Naive thymus-derived CD4-positive, alpha-beta T cell (primary cell): ENCODE measurements around the gene SNHG17. TPM values are rescaled to one million over a fixed set of nuclear protein-coding genes. Genes with fewer than 3 reads are reported as not detected.

Source experiments
- ATAC-seq: fragments of 150-1000 bp; cut with Tn5 transposase; 2 replicates; pipeline ENCODE4 v1.10.0; 2021; ENCODE audit warnings: mild to moderate bottlenecking, moderate library complexity
- CTCF ChIA-PET: fragments of 350-600 bp; sonication (Branson Sonifier 250); formaldehyde crosslinking; loops from one replicate; lab custom pipeline; 2021; ENCODE audit warnings: antibody characterized with exemption; lab: Charles Lee
- POLR2A ChIA-PET: fragments of 350-600 bp; sonication (Branson Sonifier 250); formaldehyde crosslinking; loops from one replicate; lab custom pipeline; 2021; ENCODE audit warnings: antibody characterized with exemption, inconsistent platforms; lab: Charles Lee
- DNase-seq, 9 donors: peaks; one replicate each; pipeline versions ENCODE4 v3.0.0 to v3.0.0-alpha.2; 2020 to 2022; ENCODE audit warnings: mixed read lengths in 1 of 9
- H3K27ac ChIP-seq: one replicate; pipeline ENCODE4 v1.7.0; 2013; ENCODE audit warnings: mild to moderate bottlenecking, low read depth, low read length, moderate library complexity
- H3K27me3 ChIP-seq, 2 donors: one replicate each; pipeline ENCODE4 v1.7.0; 2013; ENCODE audit warnings: low read length in 2 of 2, mild to moderate bottlenecking in 2 of 2, moderate library complexity in 2 of 2; ENCODE audit not compliant: control insufficient read depth in 2 of 2, insufficient read depth in 2 of 2
- H3K36me3 ChIP-seq, 3 experiments: 1 replicate in 2 of 3; 2 replicates in 1 of 3; pipeline ENCODE4 v1.7.0; 2013; ENCODE audit warnings: low read length in 3 of 3, mild to moderate bottlenecking in 3 of 3, moderate library complexity in 1 of 3; ENCODE audit not compliant: insufficient read depth in 3 of 3, control insufficient read depth in 2 of 3
- H3K4me1 ChIP-seq, 2 donors: one replicate each; pipeline ENCODE4 v1.7.0; 2013; ENCODE audit warnings: low read length in 2 of 2, mild to moderate bottlenecking in 2 of 2, moderate library complexity in 1 of 2; ENCODE audit not compliant: control insufficient read depth in 2 of 2, insufficient read depth in 2 of 2
- H3K4me3 ChIP-seq: 2 replicates; pipeline ENCODE4 v1.7.0; 2013; ENCODE audit warnings: mild to moderate bottlenecking, low read length
- H3K9me3 ChIP-seq, 3 experiments: 1 replicate in 2 of 3; 2 replicates in 1 of 3; pipeline ENCODE4 v1.7.0; 2013; ENCODE audit warnings: low read length in 3 of 3; ENCODE audit not compliant: control insufficient read depth in 2 of 3
- H3K27ac Mint-ChIP-seq, 9 donors: one replicate each; pipeline ENCODE4 v1.8.0; 2020 to 2022; ENCODE audit warnings: mixed read lengths in 9 of 9, mild to moderate bottlenecking in 8 of 9, moderate library complexity in 5 of 9, inconsistent platforms in 2 of 9
- H3K27me3 Mint-ChIP-seq, 5 donors: one replicate each; pipeline ENCODE4 v1.8.0; 2021 to 2022; ENCODE audit warnings: mixed read lengths in 5 of 5, mild to moderate bottlenecking in 1 of 5
- H3K36me3 Mint-ChIP-seq, 5 donors: one replicate each; pipeline ENCODE4 v1.8.0; 2020 to 2022; ENCODE audit warnings: mixed read lengths in 5 of 5, mild to moderate bottlenecking in 3 of 5, inconsistent platforms in 1 of 5
- H3K4me1 Mint-ChIP-seq, 7 donors: one replicate each; pipeline ENCODE4 v1.8.0; 2020 to 2022; ENCODE audit warnings: mixed read lengths in 7 of 7, mild to moderate bottlenecking in 3 of 7, inconsistent platforms in 1 of 7
- H3K4me3 Mint-ChIP-seq, 10 donors: one replicate each; pipeline ENCODE4 v1.8.0; 2020 to 2022; ENCODE audit warnings: mild to moderate bottlenecking in 10 of 10, mixed read lengths in 10 of 10, moderate library complexity in 6 of 10, inconsistent platforms in 2 of 10
- H3K9me3 Mint-ChIP-seq, 11 donors: one replicate each; pipeline ENCODE4 v1.8.0; 2020 to 2022; ENCODE audit warnings: mixed read lengths in 11 of 11, mild to moderate bottlenecking in 4 of 11, inconsistent platforms in 1 of 11, moderate library complexity in 1 of 11
- intact Hi-C, 2 donors: fragments of 100-400 bp; cut with micrococcal nuclease; formaldehyde crosslinking; loops; one replicate each; pipeline ENCODE4 v1.15.1; 2023
- polyA plus RNA-seq, 2 donors: library from polyadenylated mRNA; unstranded; fragments of 300-500 nt; fragmentation: Illumina TruSeq; gene quantifications; one replicate each; pipeline ENCODE4 v1.2.3, GENCODE V29; 2021
- total RNA-seq, 6 experiments: library from RNA in 5 of 6; stranded (reverse) in 5 of 6; gene quantifications; 1 replicate in 5 of 6; 2 replicates in 1 of 6; pipeline ENCODE4 v1.2.3 and lab custom pipeline; 2021 to 2026

Gene SNHG17
- total RNA-seq: 100 to 1,000 TPM in 1 of 5 experiments, 10 to 100 TPM in 4; 43.9 to 102 (median 52.4) TPM
- polyA plus RNA-seq: 100 to 1,000 TPM in 1 of 2 donors, 10 to 100 TPM in 1; 40.2 to 141 TPM
- 80.8 reads per million, percentile 81 among the genes with 10 or more reads in this experiment for total RNA-seq (lab: John Stamatoyannopoulos, UW)

GRCh38 chr20:38434770-38435554 is at the start of gene SNHG17:
TSS of gene SNHG17 (minus strand) at chr20:38435328.
- peaks cover 0 to 9% (median 5%) of the 10 kb centered on the region in 5 donors for H3K27me3 Mint-ChIP-seq
- DNase-seq: peak; percentile 80 to 89 (median 87)
- intact Hi-C loops: loop anchor here (1.0 to 5.0 kb wide), 4 partner anchors 11 to 1338 kb away; partner anchors contain the start of genes RALGAPB (in 2 of the 2), RPRD1B (in 2 of the 2), TTI1 (in 2 of the 2) and RBL1 (in 1 of the 2)
- ChIA-PET CTCF (interaction anchor here (1.2 to 2.9 kb wide), 5 partner anchors 12 to 39 kb away, joined by 3 to 74 read pairs (median 6); partner anchors contain the start of gene RALGAPB), POLR2A (interaction anchor here (0.7 to 2.7 kb wide), 11 partner anchors 9 to 402 kb away, joined by 3 to 109 read pairs (median 4); partner anchors contain the start of genes RALGAPB, RPRD1B and TTI1)
- Histone ChIP-seq H3K4me1 (peaks cover 6 to 8% of the 10 kb centered on the region in 2 donors), H3K9me3 (no peaks in the 10 kb centered on the region), H3K27ac (peak within 1 kb of the TSS; percentile 81), H3K27me3 (no peaks in the 10 kb centered on the region), H3K36me3 (peaks cover 6 to 41% (median 11%) of the 10 kb centered on the region in 3 experiments), H3K4me3 (peak within 1 kb of the TSS; percentile 62)
- peak; percentile 99 for ATAC-seq
- H3K4me3 Mint-ChIP-seq: peak within 1 kb of the TSS; percentile 87 to 99 (median 94)
- peaks cover 0 to 36% (median 5%) of the 10 kb centered on the region in 5 donors for H3K36me3 Mint-ChIP-seq
- peak within 1 kb of the TSS; percentile 91 to 98 (median 95) for H3K27ac Mint-ChIP-seq
- peaks cover 20 to 41% (median 35%) of the 10 kb centered on the region in 7 donors for H3K4me1 Mint-ChIP-seq
- H3K9me3 Mint-ChIP-seq: peaks cover 0 to 2% (median 0%) of the 10 kb centered on the region in 11 donors

DNA sequence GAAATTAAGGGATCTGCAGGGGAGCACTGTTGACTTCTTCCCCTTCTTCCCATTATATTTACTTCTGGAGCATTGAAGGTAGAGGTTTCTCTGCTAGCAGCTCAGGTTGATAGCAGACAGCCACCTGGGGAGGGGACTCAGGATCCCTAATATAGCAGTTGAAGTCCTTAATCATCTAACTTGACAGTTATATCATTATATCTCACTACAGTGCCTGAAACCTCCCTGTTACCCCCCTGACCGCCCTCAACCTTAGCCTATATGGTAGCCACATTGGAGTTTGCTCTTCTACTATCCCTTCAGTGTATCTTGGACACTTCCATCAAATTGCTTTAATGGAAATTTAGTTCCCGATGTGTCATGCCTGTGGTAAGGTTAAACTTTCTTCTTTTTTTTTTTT is 44.5 kb upstream of the SNHG17 start:
- ATAC-seq (no peak), DNase-seq (no peak)
- no peak overlapping the region for H3K4me3 ChIP-seq
- Mint-ChIP-seq H3K27ac (no peak overlapping the region), H3K9me3 (peaks cover 0 to 2% (median 0%) of the 10 kb centered on the region in 11 donors), H3K27me3 (no peaks in the 10 kb centered on the region), H3K4me3 (peak overlapping the region in 1 of 10 donors; percentile 7), H3K4me1 (peaks cover 31 to 76% (median 65%) of the 10 kb centered on the region in 7 donors), H3K36me3 (peaks cover 0 to 23% (median 11%) of the 10 kb centered on the region in 5 donors)
- no peak overlapping the region for H3K27ac ChIP-seq
- H3K9me3 ChIP-seq: no peaks in the 10 kb centered on the region
- intact Hi-C loops: no loop called here
- no peaks in the 10 kb centered on the region for H3K27me3 ChIP-seq
- ChIA-PET CTCF (no interaction called here), POLR2A (no interaction called here)
- H3K4me1 ChIP-seq: peaks cover 6 to 10% of the 10 kb centered on the region in 2 donors
- H3K36me3 ChIP-seq: peaks cover 0 to 9% (median 6%) of the 10 kb centered on the region in 3 experiments

- POLR2A ChIA-PET: interaction anchor here (0.6 to 1.0 kb wide), 4 partner anchors 9 to 57 kb away, joined by 3 read pairs; partner anchors contain the start of gene SNHG17
- no peak for DNase-seq
- Histone ChIP-seq H3K36me3 (peaks cover 0 to 6% (median 4%) of the 10 kb centered on the region in 3 experiments), H3K4me1 (peaks cover 21 to 24% of the 10 kb centered on the region in 2 donors), H3K9me3 (no peaks in the 10 kb centered on the region), H3K27me3 (no peaks in the 10 kb centered on the region), H3K4me3 (no peak overlapping the region), H3K27ac (no peak overlapping the region)
- CTCF ChIA-PET: interaction anchor here (0.6 kb wide), 1 partner anchor 348 kb away, joined by 4 read pairs; no protein-coding TSS in a partner anchor
- Mint-ChIP-seq H3K36me3 (peaks cover 0 to 21% (median 11%) of the 10 kb centered on the region in 5 donors), H3K27me3 (no peaks in the 10 kb centered on the region), H3K9me3 (peaks cover 0 to 2% (median 0%) of the 10 kb centered on the region in 11 donors), H3K4me3 (peak overlapping the region in 1 of 10 donors; percentile 92), H3K4me1 (peaks cover 36 to 81% (median 72%) of the 10 kb centered on the region in 7 donors), H3K27ac (no peak overlapping the region)
- ATAC-seq: no peak
- intact Hi-C loops: no loop called here
These were observed 42.6 kb upstream of the SNHG17 start for GRCh38 chr20:38477747-38478146.

GRCh38 chr20:38473367-38473795 is 38.3 kb upstream of the SNHG17 start:
- peak overlapping the region; percentile 57 for H3K4me3 ChIP-seq
- Mint-ChIP-seq H3K27me3 (peaks cover 0 to 14% (median 0%) of the 10 kb centered on the region in 5 donors), H3K4me1 (peaks cover 38 to 61% (median 53%) of the 10 kb centered on the region in 7 donors), H3K36me3 (peaks cover 0 to 5% (median 0%) of the 10 kb centered on the region in 5 donors), H3K4me3 (peak overlapping the region; percentile 79 to 94 (median 90)), H3K9me3 (peaks cover 0 to 3% (median 0%) of the 10 kb centered on the region in 11 donors), H3K27ac (peak overlapping the region; percentile 64 to 94 (median 83))
- H3K27ac ChIP-seq: peak overlapping the region; percentile 80
- CTCF ChIA-PET: interaction anchor here (1.4 to 2.1 kb wide), 2 partner anchors 27 to 38 kb away, joined by 3 to 18 read pairs; partner anchors contain the start of gene SNHG17
- no peaks in the 10 kb centered on the region for H3K9me3 ChIP-seq
- ATAC-seq (no peak), DNase-seq (no peak)
- no peaks in the 10 kb centered on the region for H3K36me3 ChIP-seq
- no peaks in the 10 kb centered on the region for H3K27me3 ChIP-seq
- POLR2A ChIA-PET: interaction anchor here (1.2 to 3.9 kb wide), 5 partner anchors 16 to 43 kb away, joined by 3 to 48 read pairs (median 4); partner anchors contain the start of gene SNHG17
- intact Hi-C loops: no loop called here
- peaks cover 21 to 24% of the 10 kb centered on the region in 2 donors for H3K4me1 ChIP-seq

GRCh38 chr20:38472513-38473366 is 37.6 kb upstream of the SNHG17 start, which contains the start of gene RALGAPB:
TSS of gene RALGAPB (plus strand) at chr20:38472843. CDS start at chr20:38488433, 15,590 bp downstream.
- Histone ChIP-seq H3K9me3 (no peaks in the 10 kb centered on the region), H3K27me3 (no peaks in the 10 kb centered on the region), H3K4me3 (peak within 1 kb of the TSS; percentile 57), H3K4me1 (peaks cover 21 to 24% of the 10 kb centered on the region in 2 donors), H3K36me3 (no peaks in the 10 kb centered on the region), H3K27ac (peak within 1 kb of the TSS; percentile 80)
- DNase-seq (peak; percentile 96 to 99 (median 98)), ATAC-seq (peak; percentile 95)
- intact Hi-C loops: loop anchor here (1.0 kb wide), 3 partner anchors 26 to 490 kb away; partner anchors contain the start of genes SNHG17 (in 2 of the 2) and DHX35 (in 1 of the 2)
- CTCF ChIA-PET: interaction anchor here (0.9 to 2.1 kb wide), 4 partner anchors 20 to 38 kb away, joined by 3 to 18 read pairs (median 6); partner anchors contain the start of gene SNHG17
- POLR2A ChIA-PET: interaction anchor here (0.9 to 3.9 kb wide), 9 partner anchors 15 to 440 kb away, joined by 3 to 48 read pairs (median 3); partner anchors contain the start of genes SNHG17 and TTI1
- peaks cover 0 to 14% (median 0%) of the 10 kb centered on the region in 5 donors for H3K27me3 Mint-ChIP-seq
- H3K27ac Mint-ChIP-seq: peak within 1 kb of the TSS; percentile 87 to 97 (median 94)
- H3K9me3 Mint-ChIP-seq: peaks cover 0 to 3% (median 0%) of the 10 kb centered on the region in 11 donors
- H3K4me3 Mint-ChIP-seq: peak within 1 kb of the TSS; percentile 87 to 94 (median 92)
- H3K4me1 Mint-ChIP-seq: peaks cover 37 to 57% (median 52%) of the 10 kb centered on the region in 7 donors
- H3K36me3 Mint-ChIP-seq: peaks cover 0 to 5% (median 0%) of the 10 kb centered on the region in 5 donors
